BLaER1 (cell line): ENCODE results near the gene COL8A1.
A peak's percentile ranks its signal among the peaks of the same experiment; 100 is the strongest.

ENCODE experiments used
- H3K27ac ChIP-seq: shearing (Covaris generic); formaldehyde crosslinking; 2 replicates; pipeline ENCODE4 v1.8.1; 2022
- H3K27me3 ChIP-seq: shearing (Covaris generic); formaldehyde crosslinking; 2 replicates; pipeline ENCODE4 v1.8.1; 2022
- H3K36me3 ChIP-seq: shearing (Covaris generic); formaldehyde crosslinking; 2 replicates; pipeline ENCODE4 v1.8.1; 2022
- H3K4me1 ChIP-seq: shearing (Covaris generic); formaldehyde crosslinking; 2 replicates; pipeline ENCODE4 v1.8.1; 2022
- H3K4me2 ChIP-seq: shearing (Covaris generic); formaldehyde crosslinking; 2 replicates; pipeline ENCODE4 v1.8.1; 2022
- H3K4me3 ChIP-seq: shearing (Covaris generic); formaldehyde crosslinking; 2 replicates; pipeline ENCODE4 v1.8.1; 2022
- H3K9ac ChIP-seq: shearing (Covaris generic); formaldehyde crosslinking; 2 replicates; pipeline ENCODE4 v1.8.1; 2022
- H3K9me3 ChIP-seq: shearing (Covaris generic); formaldehyde crosslinking; 2 replicates; pipeline ENCODE4 v1.8.1; 2022
- H4K20me1 ChIP-seq: shearing (Covaris generic); formaldehyde crosslinking; 2 replicates; pipeline ENCODE4 v1.8.1; 2022
- Cebpa-rat ChIP-seq: shearing (Covaris generic); IDR thresholded peaks from 2 replicates; pipeline ENCODE4 v1.8.1; 2022

Gene COL8A1

DNA sequence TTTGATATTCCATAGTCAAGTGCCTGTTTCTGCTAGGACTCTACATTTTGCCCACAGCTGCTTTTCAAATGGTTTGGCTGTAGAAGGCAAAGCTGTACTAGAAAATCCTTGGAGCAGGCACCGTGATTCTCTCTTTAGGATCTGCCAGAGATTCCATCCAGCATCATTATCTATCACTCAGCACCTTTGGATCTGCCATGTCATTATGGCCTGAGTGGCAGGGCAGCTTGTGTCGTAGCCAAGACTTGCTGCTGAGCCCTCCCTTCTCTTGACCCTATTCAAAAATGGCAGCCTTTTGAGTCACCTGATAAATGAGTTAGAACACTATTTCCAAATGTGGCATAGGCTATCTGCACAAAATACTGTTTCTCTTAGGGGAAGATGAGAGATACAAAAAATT is 171.2 kb downstream of the COL8A1 start:
- Histone ChIP-seq H3K4me1 (no peaks in the 10 kb centered on the region), H4K20me1 (no peaks in the 10 kb centered on the region), H3K4me3 (no peak overlapping the region), H3K9me3 (peaks cover 23% of the 10 kb centered on the region), H3K27me3 (no peaks in the 10 kb centered on the region), H3K9ac (no peak overlapping the region), H3K4me2 (no peak overlapping the region), H3K27ac (no peak overlapping the region), H3K36me3 (peaks cover 7% of the 10 kb centered on the region)
- TF ChIP-seq Cebpa-rat: no peak

DNA sequence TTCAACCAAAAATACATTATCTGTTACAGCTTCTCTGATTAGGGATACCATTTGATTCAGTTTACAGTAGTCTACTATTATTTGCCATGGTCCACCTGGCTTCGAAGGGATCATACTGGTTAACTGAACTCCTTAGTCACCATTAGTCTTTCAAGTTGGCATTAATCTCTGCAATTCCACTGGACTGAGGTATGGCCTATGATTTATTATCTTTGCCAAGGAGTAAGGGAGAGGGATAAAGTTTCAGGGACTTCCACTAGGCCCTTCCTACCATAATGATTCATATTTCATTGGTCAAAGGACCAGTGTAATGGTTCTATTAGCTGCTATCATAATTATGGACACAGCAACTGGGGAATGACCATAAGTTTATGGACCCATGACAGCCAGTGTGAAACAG is 172.0 kb downstream of the COL8A1 start:
- peaks cover 14% of the 10 kb centered on the region for H3K9me3 ChIP-seq
- H4K20me1 ChIP-seq: no peaks in the 10 kb centered on the region
- H3K4me1 ChIP-seq: no peaks in the 10 kb centered on the region
- H3K4me3 ChIP-seq: no peak overlapping the region
- no peak for TF ChIP-seq Cebpa-rat
- no peak overlapping the region for H3K9ac ChIP-seq
- H3K36me3 ChIP-seq: no peaks in the 10 kb centered on the region
- H3K4me2 ChIP-seq: no peak overlapping the region
- H3K27ac ChIP-seq: no peak overlapping the region
- H3K27me3 ChIP-seq: no peaks in the 10 kb centered on the region

DNA sequence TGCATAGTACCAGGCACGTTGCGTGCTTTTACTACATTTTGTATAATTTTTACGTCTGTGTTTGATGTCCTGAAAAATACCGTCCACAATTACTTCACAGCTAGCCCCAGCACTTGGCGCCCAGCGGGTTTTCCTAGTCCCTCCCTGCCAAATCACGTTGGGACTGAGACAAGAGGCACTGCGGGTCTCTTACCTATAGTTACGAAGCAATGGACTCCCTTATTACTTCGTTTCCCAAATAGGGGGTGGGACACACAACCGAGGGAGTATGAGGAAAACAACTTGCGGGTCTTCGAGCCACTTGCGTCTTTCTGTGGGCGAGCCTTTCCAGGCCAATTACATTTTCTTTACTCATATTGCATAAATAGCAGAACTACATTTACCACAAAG is 178.6 kb downstream of the COL8A1 start:
- H3K9ac ChIP-seq: peak overlapping the region; percentile 91
- H3K4me1 ChIP-seq: peaks cover 22% of the 10 kb centered on the region
- no peaks in the 10 kb centered on the region for H3K36me3 ChIP-seq
- peak overlapping the region; percentile 78 for H3K4me2 ChIP-seq
- peaks cover 17% of the 10 kb centered on the region for H4K20me1 ChIP-seq
- peak overlapping the region; percentile 94 for H3K27ac ChIP-seq
- H3K9me3 ChIP-seq: no peaks in the 10 kb centered on the region; the same call in 1 of the 2 replicates
- no peaks in the 10 kb centered on the region for H3K27me3 ChIP-seq
- TF ChIP-seq Cebpa-rat: no peak
- peak overlapping the region; percentile 78 for H3K4me3 ChIP-seq

DNA sequence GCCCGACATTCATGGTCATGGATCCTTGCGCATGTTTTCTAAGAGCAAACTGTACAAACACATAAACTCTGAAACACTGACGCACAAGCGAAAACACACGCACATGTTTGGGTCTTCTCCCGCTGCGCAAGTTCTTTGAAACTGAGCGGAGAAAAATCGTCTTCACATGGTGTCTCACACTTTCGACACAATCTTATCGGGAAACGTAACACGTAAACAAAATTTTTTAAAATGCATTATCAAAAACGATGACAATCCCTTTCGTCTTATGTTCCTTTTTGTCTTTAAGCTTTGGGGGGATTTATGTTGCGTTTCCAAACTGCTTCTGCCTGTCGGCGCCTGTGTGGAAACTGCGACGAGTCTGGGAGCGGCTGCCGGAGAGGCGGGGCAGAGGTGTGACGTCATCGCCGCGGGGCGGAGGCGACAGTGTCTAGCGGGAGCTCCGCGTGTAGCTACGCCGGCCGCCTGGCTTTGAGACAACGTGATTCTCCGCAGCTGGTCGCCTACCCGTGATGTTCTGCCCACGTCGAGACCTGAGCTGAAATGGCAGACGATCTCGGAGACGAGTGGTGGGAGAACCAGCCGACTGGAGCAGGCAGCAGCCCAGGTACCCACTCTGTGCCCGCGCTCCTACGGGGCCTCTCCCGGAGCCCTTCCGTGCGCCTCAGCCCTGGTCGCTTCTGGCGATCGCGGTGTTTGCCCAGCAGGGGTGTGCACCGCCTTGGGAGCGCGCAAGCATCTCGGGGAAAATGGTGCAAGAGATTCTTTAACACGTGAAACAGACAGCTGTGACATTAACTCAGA is 179.2 kb downstream of the COL8A1 start, which contains the start of gene CMSS1:
TSS of gene CMSS1 (plus strand) at position 426 of the 804 bp plus-strand sequence.
- Histone ChIP-seq H4K20me1 (peaks cover 23% of the 10 kb centered on the region), H3K4me1 (peaks cover 22% of the 10 kb centered on the region), H3K27ac (peak within 1 kb of the TSS; percentile 94), H3K9ac (peak within 1 kb of the TSS; percentile 91), H3K27me3 (no peaks in the 10 kb centered on the region), H3K4me3 (peak within 1 kb of the TSS; percentile 78), H3K4me2 (peak within 1 kb of the TSS; percentile 78), H3K9me3 (no peaks in the 10 kb centered on the region; the same call in 1 of the 2 replicates), H3K36me3 (no peaks in the 10 kb centered on the region)
- TF ChIP-seq Cebpa-rat: no peak

DNA sequence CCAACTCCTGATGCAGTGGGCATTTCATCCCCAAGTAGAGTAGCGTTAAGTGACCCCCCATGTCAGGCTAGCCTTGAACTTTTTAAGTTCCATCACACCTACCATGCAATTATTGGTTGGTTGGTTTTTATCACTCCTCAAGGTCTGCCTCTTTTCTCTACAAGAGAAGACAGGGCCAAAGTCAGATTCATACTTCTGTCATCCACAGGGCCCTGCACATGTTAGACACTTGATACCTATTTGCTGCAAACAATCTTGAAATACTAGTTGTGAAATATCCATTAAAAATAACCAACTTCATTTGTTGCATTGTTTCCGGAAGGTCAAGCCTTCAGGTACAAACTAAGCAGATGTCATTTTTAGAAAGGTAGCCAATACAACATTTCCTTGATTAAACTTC is 180.4 kb downstream of the COL8A1 start:
- H3K27me3 ChIP-seq: no peaks in the 10 kb centered on the region
- peaks cover 22% of the 10 kb centered on the region for H3K4me1 ChIP-seq
- H3K27ac ChIP-seq: no peak overlapping the region
- peak overlapping the region; percentile 78 for H3K4me3 ChIP-seq
- no peaks in the 10 kb centered on the region; the same call in 1 of the 2 replicates for H3K9me3 ChIP-seq
- H3K36me3 ChIP-seq: no peaks in the 10 kb centered on the region
- H3K9ac ChIP-seq: peak overlapping the region; percentile 91; the same call in 1 of the 2 replicates
- H3K4me2 ChIP-seq: peak overlapping the region; percentile 78
- no peak for TF ChIP-seq Cebpa-rat
- peaks cover 35% of the 10 kb centered on the region for H4K20me1 ChIP-seq

DNA sequence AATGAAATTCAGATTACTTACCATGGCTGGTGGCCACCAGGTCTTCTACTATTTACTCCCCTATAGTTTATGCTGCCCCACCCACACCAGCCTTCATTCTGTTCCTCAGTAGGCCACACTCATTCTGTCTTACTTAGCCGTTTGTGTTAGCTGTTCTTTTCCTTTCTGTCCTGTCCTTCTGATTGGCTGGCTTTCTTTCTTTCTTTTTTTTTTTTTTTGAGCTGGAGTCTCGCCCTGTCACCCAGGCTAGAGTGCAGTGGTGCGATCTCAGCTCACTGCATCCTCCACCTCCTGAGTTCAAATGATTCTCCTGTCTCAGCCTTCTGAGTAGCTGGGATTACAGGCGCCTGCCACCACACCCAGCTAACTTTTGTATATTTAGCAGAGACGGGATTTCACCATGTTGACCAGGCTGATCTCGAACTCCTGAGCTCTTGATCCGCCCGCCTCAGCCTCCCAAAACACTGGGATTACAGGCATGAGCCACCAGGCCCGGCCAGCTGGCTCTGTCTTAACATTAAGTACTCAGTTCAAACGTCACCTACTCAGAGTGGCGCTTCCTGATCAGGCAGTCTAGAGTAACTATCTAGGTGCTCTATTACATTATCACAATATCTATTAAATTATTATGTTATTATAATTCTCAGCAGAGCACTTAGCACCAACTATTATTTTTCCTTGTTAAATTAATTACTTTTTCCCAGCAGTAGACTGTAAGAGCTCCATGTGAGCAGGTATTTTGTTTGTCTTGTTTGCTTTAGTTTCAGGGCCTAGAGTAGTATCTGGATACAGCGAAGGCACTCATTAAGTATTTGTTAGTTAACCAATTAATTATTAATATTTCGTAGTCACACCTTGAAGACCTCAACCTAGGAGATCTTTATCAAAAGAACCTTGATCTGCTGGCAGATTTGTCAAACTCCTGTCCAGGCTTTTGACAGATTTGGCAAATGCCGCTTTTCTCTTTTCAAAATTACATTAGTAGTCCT is 185.6 kb downstream of the COL8A1 start:
- no peak overlapping the region for H3K27ac ChIP-seq
- no peak for TF ChIP-seq Cebpa-rat
- H3K9ac ChIP-seq: no peak overlapping the region

DNA sequence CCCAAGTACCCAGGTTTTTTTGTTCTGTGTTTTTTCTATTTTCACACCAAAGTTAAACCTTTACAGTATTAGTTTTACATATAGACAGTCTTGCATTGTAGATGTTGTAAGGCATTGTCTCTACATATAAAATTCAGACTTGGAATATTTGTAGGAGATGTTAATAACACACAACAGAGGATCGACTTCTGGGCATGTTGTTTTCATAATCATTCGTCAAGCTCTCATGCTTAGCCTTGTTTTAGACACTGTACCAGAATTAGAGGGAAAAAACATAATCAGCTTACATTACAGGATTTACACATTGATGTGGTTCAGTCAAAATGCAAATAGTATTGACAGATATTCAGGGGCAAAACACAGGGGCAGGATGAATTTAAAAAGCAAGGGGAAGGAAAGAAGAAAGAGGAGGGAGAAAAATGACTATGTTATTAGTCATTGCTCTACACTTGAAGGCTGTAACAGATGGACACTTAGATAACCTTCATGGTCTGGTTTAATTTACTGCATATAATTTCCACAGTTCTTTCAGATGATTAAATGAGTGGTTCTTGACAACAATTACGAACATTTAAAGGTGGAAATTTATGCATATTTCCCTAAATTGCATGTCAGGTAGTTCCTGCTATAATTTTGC is 186.7 kb downstream of the COL8A1 start:
- no peaks in the 10 kb centered on the region for H3K9me3 ChIP-seq
- H3K4me1 ChIP-seq: no peaks in the 10 kb centered on the region
- no peaks in the 10 kb centered on the region for H3K27me3 ChIP-seq
- H3K4me3 ChIP-seq: no peak overlapping the region
- no peak overlapping the region for H3K9ac ChIP-seq
- H3K36me3 ChIP-seq: no peaks in the 10 kb centered on the region
- TF ChIP-seq Cebpa-rat: no peak
- no peak overlapping the region for H3K27ac ChIP-seq
- H4K20me1 ChIP-seq: peaks cover 92% of the 10 kb centered on the region
- H3K4me2 ChIP-seq: no peak overlapping the region

More for the DNA sequence above, 185.6 kb downstream of the COL8A1 start:
- H3K4me2 ChIP-seq: no peak overlapping the region
- H3K36me3 ChIP-seq: no peaks in the 10 kb centered on the region
- peaks cover 81% of the 10 kb centered on the region for H4K20me1 ChIP-seq
- peaks cover 5% of the 10 kb centered on the region for H3K4me1 ChIP-seq
- H3K4me3 ChIP-seq: no peak overlapping the region
- no peaks in the 10 kb centered on the region for H3K27me3 ChIP-seq
- H3K9me3 ChIP-seq: no peaks in the 10 kb centered on the region

DNA sequence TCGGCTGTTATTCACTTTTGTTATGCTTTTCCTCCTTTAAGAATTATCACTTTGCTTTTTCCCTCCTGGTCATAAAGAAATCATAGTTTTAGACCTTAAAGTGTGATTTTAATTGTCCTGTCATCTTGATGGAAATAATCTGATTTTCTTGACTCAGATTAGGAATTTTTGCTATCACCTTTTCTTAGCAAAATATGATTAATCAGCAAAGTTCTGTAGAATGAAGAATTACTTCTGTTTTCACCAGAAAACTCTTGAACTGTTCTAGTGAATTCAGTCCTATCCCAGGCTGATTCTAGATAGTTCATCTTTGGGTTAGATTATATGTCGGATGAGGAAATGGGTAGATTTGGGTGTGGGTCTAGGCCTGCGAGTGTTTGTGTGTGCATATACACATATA is 191.4 kb downstream of the COL8A1 start:
- Histone ChIP-seq H3K27me3 (no peaks in the 10 kb centered on the region), H3K9ac (no peak overlapping the region), H3K9me3 (no peaks in the 10 kb centered on the region), H3K4me1 (no peaks in the 10 kb centered on the region), H3K4me2 (no peak overlapping the region), H3K36me3 (no peaks in the 10 kb centered on the region), H3K4me3 (no peak overlapping the region), H4K20me1 (peaks cover 89% of the 10 kb centered on the region), H3K27ac (no peak overlapping the region)
- TF ChIP-seq Cebpa-rat: no peak

DNA sequence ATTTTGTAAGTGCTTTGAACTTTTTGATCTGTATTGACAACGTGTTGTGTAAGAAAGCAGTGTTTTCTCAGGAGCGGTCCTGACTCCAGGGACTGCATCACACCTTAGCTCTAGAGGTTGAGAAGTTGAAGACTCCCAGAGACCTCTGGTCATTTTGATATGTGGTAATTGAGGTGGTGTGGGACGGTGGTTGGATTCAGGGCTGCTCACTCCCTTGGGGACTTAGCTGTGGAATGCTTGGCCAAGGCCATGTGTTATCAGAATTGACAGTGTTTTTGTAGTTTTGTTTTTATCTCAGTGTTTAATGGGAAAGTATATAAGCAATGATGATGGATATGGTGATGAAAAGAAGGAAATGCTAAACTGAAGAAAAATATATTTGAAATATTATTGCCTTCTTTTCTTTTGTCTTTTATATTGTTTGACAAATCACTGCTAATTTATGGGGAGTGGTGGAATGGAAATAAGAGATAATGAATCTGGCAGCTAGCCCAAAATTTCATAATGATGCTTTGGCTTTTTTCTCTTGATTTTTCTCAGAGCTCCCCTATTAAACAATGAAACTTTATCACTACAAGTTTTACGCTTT is 195.3 kb downstream of the COL8A1 start:
- no peak overlapping the region for H3K9ac ChIP-seq
- no peak overlapping the region; the same call in 1 of the 2 replicates for H3K4me2 ChIP-seq
- no peaks in the 10 kb centered on the region for H3K9me3 ChIP-seq
- no peak overlapping the region for H3K4me3 ChIP-seq
- H4K20me1 ChIP-seq: peaks cover 94% of the 10 kb centered on the region
- no peaks in the 10 kb centered on the region for H3K36me3 ChIP-seq
- H3K4me1 ChIP-seq: no peaks in the 10 kb centered on the region
- no peaks in the 10 kb centered on the region for H3K27me3 ChIP-seq
- no peak overlapping the region for H3K27ac ChIP-seq
- no peak for TF ChIP-seq Cebpa-rat
